ENCODE results near the gene PRSS3. TPM values are rescaled to one million over a fixed set of nuclear protein-coding genes. Genes with fewer than 3 reads are reported as not detected.
A peak's percentile ranks its signal among the peaks of the same experiment; 100 is the strongest.
"Not testable (repeated sequence)": the region's sequence is repeated elsewhere in the genome, so short reads cannot be mapped to it uniquely, and the experiment has no call there.

PRSS3 gene
- total RNA-seq, 2 experiments from 2014 or later: not detected

DNA sequence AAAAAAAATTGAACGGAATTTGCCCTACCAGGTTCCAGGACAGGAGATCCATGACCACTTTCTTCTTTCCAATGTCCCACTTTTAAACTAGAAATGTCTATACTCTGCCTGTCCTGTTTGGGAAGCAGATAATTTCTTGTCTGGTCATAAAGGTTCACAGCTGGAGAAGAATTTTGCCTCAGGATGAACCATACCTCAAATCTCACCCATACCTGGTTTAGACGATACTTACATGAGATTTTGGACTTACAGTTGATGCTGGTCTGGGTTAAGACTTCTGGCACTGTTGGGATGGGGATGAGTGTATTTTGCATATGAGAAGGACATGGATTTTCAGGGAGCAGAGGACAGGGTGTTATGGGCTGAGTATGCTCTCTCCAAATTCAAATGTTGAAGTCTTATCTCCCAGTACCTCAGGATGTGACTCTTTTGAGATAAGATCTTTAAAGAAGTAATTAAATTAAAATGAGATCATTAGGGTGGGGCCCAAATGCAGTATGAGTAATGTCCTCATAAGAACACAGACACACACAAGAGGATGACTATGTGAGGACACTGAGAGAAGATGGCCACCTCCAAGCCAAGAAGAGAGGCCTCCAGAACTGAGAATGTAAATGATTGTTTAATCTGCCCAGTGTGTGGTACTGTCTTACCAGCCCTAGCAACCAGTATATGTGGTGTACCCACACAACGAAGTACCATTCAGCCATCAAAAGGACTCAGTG, 25.0 kb upstream of the PRSS3 start:
- H3K27me3 Mint-ChIP-seq; H3K36me3 Mint-ChIP-seq (ENCODE audit: low read depth); DNase-seq; POLR2A ChIA-PET; H3K4me1 Mint-ChIP-seq; H3K9me3 Mint-ChIP-seq; H3K27ac Mint-ChIP-seq; H3K4me3 Mint-ChIP-seq: not testable (repeated sequence)
- CTCF ChIA-PET: interaction anchor here (0.7 kb wide), 1 partner anchor 334 kb away, joined by 4 read pairs; no protein-coding TSS in a partner anchor

DNA sequence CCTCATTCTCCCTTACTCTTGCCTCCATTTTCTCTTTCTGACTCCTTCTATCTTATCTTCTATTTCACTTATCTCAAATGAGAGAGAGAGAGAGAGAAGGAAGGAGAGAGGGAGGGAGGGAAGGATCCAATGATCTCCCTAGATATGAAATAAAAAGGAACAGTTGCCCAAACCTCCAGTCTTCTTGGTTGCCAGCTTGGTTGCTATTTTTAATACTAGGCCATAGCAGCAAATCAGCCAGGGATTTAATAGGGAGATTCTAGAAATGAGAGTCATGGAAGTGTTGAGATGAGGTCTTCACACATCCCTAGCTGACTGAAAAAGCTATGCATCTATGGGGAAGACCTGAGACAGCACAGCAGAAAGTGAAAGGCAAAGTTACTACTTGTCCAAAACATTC, 22.2 kb upstream of the PRSS3 start:
- DNase-seq; H3K9me3 Mint-ChIP-seq; POLR2A ChIA-PET; H3K4me1 Mint-ChIP-seq; H3K27me3 Mint-ChIP-seq; CTCF ChIA-PET; H3K4me3 Mint-ChIP-seq; H3K36me3 Mint-ChIP-seq (ENCODE audit: low read depth): not testable (repeated sequence)
- peak overlapping the region; percentile 48 for H3K27ac Mint-ChIP-seq

DNA sequence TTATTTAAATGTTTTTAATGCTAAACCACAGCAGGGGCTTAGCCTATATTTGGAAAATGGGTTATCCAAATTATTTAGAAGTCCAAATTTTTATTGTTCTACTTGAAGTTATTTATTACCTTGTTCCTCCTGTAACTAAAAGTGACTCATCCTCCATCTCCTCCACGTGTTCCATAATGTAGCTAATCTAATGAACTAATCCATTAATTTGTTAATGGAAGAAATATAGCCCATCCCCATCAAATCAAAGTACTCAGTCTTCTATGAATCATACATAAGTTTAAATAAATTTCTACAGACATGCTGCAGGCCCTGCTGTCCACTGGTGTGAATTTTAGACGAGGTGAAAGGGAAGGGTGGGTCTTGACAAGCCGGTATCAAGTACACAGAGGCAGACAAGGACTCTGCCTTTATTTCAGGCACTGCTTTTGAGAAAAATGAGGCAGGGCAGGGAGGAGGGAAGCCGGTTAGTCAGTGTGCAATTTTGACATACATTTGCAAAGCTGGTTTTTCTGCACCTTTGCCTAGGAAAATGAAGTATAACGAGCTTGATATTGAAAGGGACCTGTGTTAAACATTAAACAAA, 21.2 kb upstream of the PRSS3 start:
- H3K4me1 Mint-ChIP-seq; H3K36me3 Mint-ChIP-seq (ENCODE audit: low read depth); POLR2A ChIA-PET; DNase-seq; H3K9me3 Mint-ChIP-seq; H3K4me3 Mint-ChIP-seq; H3K27ac Mint-ChIP-seq: not testable (repeated sequence)
- CTCF ChIA-PET: interaction anchor here (0.6 kb wide), 1 partner anchor 40 kb away, joined by 4 read pairs; no protein-coding TSS in a partner anchor
- peaks cover 11% of the 10 kb centered on the region for H3K27me3 Mint-ChIP-seq

DNA sequence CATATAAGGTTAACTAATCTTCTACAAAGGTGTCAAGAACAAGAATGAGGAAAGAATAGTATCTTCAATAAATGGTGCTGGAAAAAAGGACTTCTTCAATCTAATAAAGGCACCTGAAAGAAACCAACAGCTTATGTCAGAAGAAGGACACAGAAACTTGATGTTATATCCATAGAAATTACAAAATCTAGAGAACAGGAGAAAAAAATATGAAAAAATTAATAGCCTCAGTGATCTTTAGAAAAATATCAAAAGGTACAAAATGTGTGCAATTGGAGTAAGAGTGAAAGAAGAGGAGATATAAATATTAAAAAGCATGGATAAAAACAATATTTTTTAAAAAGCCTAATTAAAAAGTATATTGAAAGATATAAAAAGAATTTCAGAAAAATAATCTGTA, 18.8 kb upstream of the PRSS3 start:
- H3K27me3 Mint-ChIP-seq: peaks cover 18% of the 10 kb centered on the region
- H3K4me3 Mint-ChIP-seq: no peak overlapping the region
- ChIA-PET CTCF (interaction anchor here (1.0 kb wide), 1 partner anchor 18 kb away, joined by 3 read pairs; the partner anchor contains the start of gene PRSS3), POLR2A (no interaction called here)
- peaks cover 1% of the 10 kb centered on the region for H3K4me1 Mint-ChIP-seq
- no peaks in the 10 kb centered on the region for H3K9me3 Mint-ChIP-seq
- H3K27ac Mint-ChIP-seq: no peak overlapping the region
- no peak for DNase-seq
- no peaks in the 10 kb centered on the region for H3K36me3 Mint-ChIP-seq (ENCODE audit: low read depth)

DNA sequence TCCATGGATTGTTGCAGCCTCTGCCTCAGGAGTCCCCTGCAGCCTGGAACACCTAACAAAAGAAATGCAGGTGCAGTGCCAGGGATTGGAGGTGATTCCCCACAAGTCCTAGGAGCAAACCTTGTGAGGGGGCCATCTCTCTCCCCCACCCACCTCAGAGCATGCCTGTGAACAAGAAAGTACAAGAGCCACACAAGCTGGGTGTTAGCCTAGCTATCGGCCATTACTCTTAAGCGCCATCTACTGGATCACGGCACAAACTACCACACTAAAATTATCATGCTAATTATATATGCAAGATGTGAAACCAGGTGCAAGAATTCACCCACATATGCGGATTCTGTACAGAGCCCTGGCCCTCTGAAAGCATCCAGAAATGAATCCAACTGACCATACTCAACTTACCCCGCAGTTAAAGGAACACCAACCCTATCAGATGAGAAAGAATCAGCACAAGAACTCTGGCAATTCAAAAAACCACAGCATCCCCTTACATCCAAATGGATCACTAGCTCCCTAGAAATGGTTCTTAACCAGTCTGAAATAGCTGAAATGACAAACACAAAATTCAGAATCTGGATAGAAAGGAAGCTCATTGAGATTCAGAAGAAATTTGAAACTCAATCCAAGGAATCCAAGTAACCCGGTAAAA, 16.5 kb upstream of the PRSS3 start:
- no peak overlapping the region for H3K27ac Mint-ChIP-seq
- H3K27me3 Mint-ChIP-seq: peaks cover 23% of the 10 kb centered on the region
- peaks cover 1% of the 10 kb centered on the region for H3K4me1 Mint-ChIP-seq
- ChIA-PET CTCF (interaction anchor here (0.6 to 1.6 kb wide), 10 partner anchors 13 to 55 kb away, joined by 3 to 7 read pairs (median 4); no protein-coding TSS in a partner anchor), POLR2A (no interaction called here)
- no peaks in the 10 kb centered on the region for H3K36me3 Mint-ChIP-seq (ENCODE audit: low read depth)
- H3K9me3 Mint-ChIP-seq: no peaks in the 10 kb centered on the region
- H3K4me3 Mint-ChIP-seq: no peak overlapping the region
- DNase-seq: peak; percentile 70

GRCh38 chr9:33780276-33780675, 15.1 kb upstream of the PRSS3 start:
- H3K9me3 Mint-ChIP-seq: no peaks in the 10 kb centered on the region
- no peaks in the 10 kb centered on the region for H3K36me3 Mint-ChIP-seq (ENCODE audit: low read depth)
- H3K27me3 Mint-ChIP-seq: peaks cover 25% of the 10 kb centered on the region

GRCh38 chr9:33781736-33782135, 13.6 kb upstream of the PRSS3 start:
- DNase-seq: no peak
- Mint-ChIP-seq H3K27me3 (peaks cover 27% of the 10 kb centered on the region), H3K4me3 (no peak overlapping the region), H3K9me3 (no peaks in the 10 kb centered on the region), H3K4me1 (peaks cover 1% of the 10 kb centered on the region), H3K36me3 (ENCODE audit: low read depth) (no peaks in the 10 kb centered on the region), H3K27ac (no peak overlapping the region)
- CTCF ChIA-PET: interaction anchor here (2.0 kb wide), 1 partner anchor 9 kb away, joined by 5 read pairs; no protein-coding TSS in a partner anchor
- POLR2A ChIA-PET: no interaction called here

More at GRCh38 chr9:33780276-33780675, 15.1 kb upstream of the PRSS3 start:
- no peak overlapping the region for H3K27ac Mint-ChIP-seq
- ChIA-PET CTCF (no interaction called here), POLR2A (no interaction called here)
- no peak overlapping the region for H3K4me3 Mint-ChIP-seq
- H3K4me1 Mint-ChIP-seq: peaks cover 1% of the 10 kb centered on the region
- no peak for DNase-seq

DNA sequence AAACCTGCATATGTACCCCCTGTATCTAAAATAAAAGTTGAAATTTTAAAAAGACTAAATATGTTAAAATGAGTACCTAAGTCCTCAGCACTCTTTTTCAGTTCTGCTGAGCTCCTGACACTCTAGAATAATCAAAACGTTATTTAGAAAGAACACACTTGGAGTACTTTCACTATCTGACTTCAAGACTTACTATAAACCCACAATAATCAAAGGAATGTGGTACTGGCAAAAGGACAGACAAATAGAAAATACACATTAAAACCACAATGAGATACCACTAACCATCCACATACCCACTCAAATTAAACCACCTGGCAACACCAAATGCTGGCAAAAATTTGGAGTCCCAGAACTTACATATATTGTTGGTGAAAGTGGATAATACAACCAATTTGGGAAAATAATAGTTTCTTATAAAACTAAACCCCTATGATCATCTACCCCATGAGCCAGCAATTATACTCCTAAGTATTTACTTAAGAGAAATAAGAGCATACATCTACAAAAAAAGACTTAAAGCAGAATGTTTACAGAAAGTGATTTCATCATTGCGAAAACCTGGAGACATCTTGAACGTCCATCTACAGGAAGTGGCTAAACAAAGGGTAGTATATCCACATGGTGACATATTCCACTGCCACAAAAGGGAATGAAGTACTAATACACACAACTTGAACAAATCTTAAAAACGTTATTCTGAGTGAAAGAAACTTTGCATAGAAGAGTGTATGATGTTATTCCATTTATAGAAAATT, 12.8 kb upstream of the PRSS3 start:
- Mint-ChIP-seq H3K27ac (no peak overlapping the region), H3K4me1 (peaks cover 1% of the 10 kb centered on the region), H3K4me3 (no peak overlapping the region), H3K9me3 (no peaks in the 10 kb centered on the region), H3K27me3 (peaks cover 35% of the 10 kb centered on the region), H3K36me3 (ENCODE audit: low read depth) (no peaks in the 10 kb centered on the region)
- ChIA-PET CTCF (interaction anchor here (2.0 kb wide), 1 partner anchor 9 kb away, joined by 5 read pairs; no protein-coding TSS in a partner anchor), POLR2A (no interaction called here)
- DNase-seq: no peak

GRCh38 chr9:33785914-33786313, 9.4 kb upstream of the PRSS3 start:
- no peak for DNase-seq
- ChIA-PET POLR2A (no interaction called here), CTCF (no interaction called here)
- Mint-ChIP-seq H3K4me3 (no peak overlapping the region), H3K36me3 (ENCODE audit: low read depth) (no peaks in the 10 kb centered on the region), H3K27ac (no peak overlapping the region), H3K27me3 (peaks cover 37% of the 10 kb centered on the region), H3K4me1 (no peaks in the 10 kb centered on the region), H3K9me3 (no peaks in the 10 kb centered on the region)

- Mint-ChIP-seq H3K9me3 (no peaks in the 10 kb centered on the region), H3K4me3 (no peak overlapping the region), H3K27me3 (peaks cover 40% of the 10 kb centered on the region), H3K4me1 (no peaks in the 10 kb centered on the region), H3K36me3 (ENCODE audit: low read depth) (no peaks in the 10 kb centered on the region), H3K27ac (no peak overlapping the region)
- CTCF ChIA-PET: no interaction called here
- POLR2A ChIA-PET: no interaction called here
- DNase-seq: no peak
These were observed 8.7 kb upstream of the PRSS3 start for GRCh38 chr9:33786681-33787080.

GRCh38 chr9:33787839-33788238, 7.5 kb upstream of the PRSS3 start:
- H3K4me3 Mint-ChIP-seq: no peak overlapping the region
- DNase-seq: no peak
- H3K27ac Mint-ChIP-seq: no peak overlapping the region
- POLR2A ChIA-PET: no interaction called here
- no peaks in the 10 kb centered on the region for H3K4me1 Mint-ChIP-seq
- no peaks in the 10 kb centered on the region for H3K36me3 Mint-ChIP-seq (ENCODE audit: low read depth)
- peaks cover 44% of the 10 kb centered on the region for H3K27me3 Mint-ChIP-seq
- CTCF ChIA-PET: interaction anchor here (0.6 kb wide), 2 partner anchors 150 to 259 kb away, joined by 4 to 6 read pairs; no protein-coding TSS in a partner anchor
- no peaks in the 10 kb centered on the region for H3K9me3 Mint-ChIP-seq

DNA sequence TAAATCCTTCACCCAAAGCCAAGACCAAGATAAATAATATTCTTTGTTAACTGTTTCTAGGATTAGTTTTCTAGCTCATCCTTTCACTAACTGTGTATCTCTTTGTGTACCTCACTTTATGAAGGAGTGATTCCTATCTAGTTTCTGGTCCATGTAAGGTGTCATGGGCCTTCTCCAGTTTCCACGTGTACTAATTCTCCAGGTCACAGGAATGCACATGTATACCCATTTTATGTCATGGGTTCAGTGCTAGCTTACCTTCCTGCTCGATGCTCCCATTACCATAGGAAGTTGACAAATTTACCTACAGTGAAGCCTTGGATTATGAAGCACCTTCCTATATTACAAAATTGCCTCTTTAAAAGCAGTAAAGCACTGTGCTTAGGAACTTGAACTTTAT, 5.9 kb upstream of the PRSS3 start:
- peaks cover 48% of the 10 kb centered on the region for H3K27me3 Mint-ChIP-seq
- POLR2A ChIA-PET; H3K27ac Mint-ChIP-seq; DNase-seq; H3K36me3 Mint-ChIP-seq (ENCODE audit: low read depth); H3K9me3 Mint-ChIP-seq; H3K4me3 Mint-ChIP-seq; H3K4me1 Mint-ChIP-seq: not testable (repeated sequence)
- CTCF ChIA-PET: interaction anchor here (2.0 kb wide), 1 partner anchor 24 kb away, joined by 8 read pairs; no protein-coding TSS in a partner anchor

GRCh38 chr9:33791117-33791516, 4.2 kb upstream of the PRSS3 start:
- CTCF ChIA-PET: interaction anchor here (0.6 to 2.1 kb wide), 4 partner anchors 9 to 557 kb away, joined by 3 to 8 read pairs (median 6); no protein-coding TSS in a partner anchor
- no peaks in the 10 kb centered on the region for H3K9me3 Mint-ChIP-seq
- no peak overlapping the region for H3K4me3 Mint-ChIP-seq
- no peak for DNase-seq
- no peaks in the 10 kb centered on the region for H3K36me3 Mint-ChIP-seq (ENCODE audit: low read depth)
- POLR2A ChIA-PET: no interaction called here
- H3K4me1 Mint-ChIP-seq: no peaks in the 10 kb centered on the region
- peaks cover 45% of the 10 kb centered on the region for H3K27me3 Mint-ChIP-seq
- H3K27ac Mint-ChIP-seq: no peak overlapping the region
